ENCODE measurements around the gene CAMKK1. TPM values are rescaled to one million over a fixed set of nuclear protein-coding genes. Genes with fewer than 3 reads are reported as not detected.

CAMKK1 gene
- total and polyA plus RNA-seq, 5 donors: 4.2 to 6.7 (median 5.8) TPM

Other genes with a start within 250 kb of the CAMKK1 start
- gene TAX1BP3, start 224.5 kb downstream of the CAMKK1 start, total RNA-seq: 100 to 1,000 TPM; 156 to 184 (median 181) TPM
- 248 TPM for gene TAX1BP3, start 224.5 kb downstream of the CAMKK1 start, polyA plus RNA-seq
- 10 to 100 TPM; 55.2 to 59.7 (median 56.4) TPM for gene EMC6, start 224.2 kb downstream of the CAMKK1 start, total RNA-seq
- 137 TPM for gene EMC6, start 224.2 kb downstream of the CAMKK1 start, polyA plus RNA-seq
- 10 to 100 TPM in 1 of 4 donors, 1 to 10 TPM in 3; 5.8 to 12.5 (median 8.2) TPM for gene P2RX5, start 196.9 kb downstream of the CAMKK1 start, total RNA-seq
- gene P2RX5, start 196.9 kb downstream of the CAMKK1 start, polyA plus RNA-seq: 9.1 TPM
- under 1 TPM; 0.11 to 0.29 (median 0.19) TPM for gene HASPIN, start 169.2 kb downstream of the CAMKK1 start, total RNA-seq
- 0.11 TPM for gene HASPIN, start 169.2 kb downstream of the CAMKK1 start, polyA plus RNA-seq
- 10 to 100 TPM; 21.9 to 25.7 (median 23.1) TPM for gene ITGAE, start 91.9 kb downstream of the CAMKK1 start, total RNA-seq
- 39.4 TPM for gene ITGAE, start 91.9 kb downstream of the CAMKK1 start, polyA plus RNA-seq
- 10 to 100 TPM; 24.7 to 33.5 (median 27.1) TPM for gene NCBP3, start 46.8 kb downstream of the CAMKK1 start, total RNA-seq
- gene NCBP3, start 46.8 kb downstream of the CAMKK1 start, polyA plus RNA-seq: 13.9 TPM
- gene P2RX1, start 23.4 kb upstream of the CAMKK1 start, total RNA-seq: 1 to 10 TPM in 3 of 4 donors, under 1 TPM in 1; 0.74 to 3.8 (median 1.4) TPM
- 1.1 TPM for gene P2RX1, start 23.4 kb upstream of the CAMKK1 start, polyA plus RNA-seq
- 10 to 100 TPM; 10.5 to 16.6 (median 15.5) TPM for gene ATP2A3, start 71.4 kb upstream of the CAMKK1 start, total RNA-seq
- gene ATP2A3, start 71.4 kb upstream of the CAMKK1 start, polyA plus RNA-seq: 7.9 TPM
- gene ZZEF1, start 250.0 kb upstream of the CAMKK1 start, total RNA-seq: 10 to 100 TPM; 29.1 to 37.5 (median 32.7) TPM
- gene ZZEF1, start 250.0 kb upstream of the CAMKK1 start, polyA plus RNA-seq: 15.2 TPM